Spleen (tissue), 7 donors: Measurements from ENCODE around the gene CDKN1B.

Source experiments
- CTCF ChIP-seq, 11 experiments: fragments of 200-600 bp in 7 of 11; fragments of 450-650 bp in 4 of 11; sonication (generic) in 4 of 11; IDR thresholded peaks in 8 of 11; conservative IDR thresholded peaks in 3 of 11; 1 replicate in 7 of 11; 2 replicates in 4 of 11; pipeline versions ENCODE4 v1.4.0 to v1.8.0; 2016 to 2021; ENCODE audit warnings: antibody characterized with exemption in 11 of 11, inconsistent platforms in 4 of 11, mild to moderate bottlenecking in 1 of 11
- POLR2AphosphoS5 ChIP-seq, 3 donors: sonication (generic); formaldehyde crosslinking; IDR thresholded peaks; one replicate each; pipeline ENCODE4 v1.5.1; 2017; ENCODE audit warnings: antibody characterized with exemption in 3 of 3
- donor health status: DM: no; HTN: no; CAD: no; lungs with moderate emphysema.
- donor health status: DM: no; HTN: no; CAD: no.
- donor health status: DM: no; HTN: no; CAD: no.

GRCh38 chr12:12668005-12668404 is 49.2 kb upstream of the CDKN1B start:
- TF ChIP-seq CTCF (IDR thresholded peaks at IDR 0.05 in 8 of 11, conservative IDR thresholded peaks at IDR 0.05 in 3 of 11), result no peak
- TF ChIP-seq POLR2AphosphoS5 (IDR thresholded peaks at IDR 0.05), result no peak
